GM12878 (cell line): ENCODE results near the gene ENDOD1. TPM values are rescaled to one million over a fixed set of nuclear protein-coding genes. Genes with fewer than 3 reads are reported as not detected.
A peak's percentile ranks its signal among the peaks of the same experiment; 100 is the strongest.

Source experiments
- ATAC-seq: fragments of 200-7000 bp; cut with Tn5 transposase; 3 replicates; pipeline ENCODE4 v1.9.1; 2020; ENCODE audit warnings: mild to moderate bottlenecking, moderate library complexity
- BruUV-seq: library from RNA; stranded (reverse); fragments of 400-500 nt; replicated peaks from 2 replicates; lab custom pipeline; 2021; lab: Mats Ljungman, UMichigan
- CTCF ChIA-PET: fragments of 300-600 bp; sonication (Branson Sonifier 250); formaldehyde crosslinking; extraction: SDS; loops from one replicate; lab custom pipeline; 2021; ENCODE audit warnings: inconsistent platforms; lab: Yijun Ruan, JAX
- POLR2A ChIA-PET: fragments of 350-600 bp; formaldehyde crosslinking; extraction: SDS; loops from one replicate; lab custom pipeline; 2021; ENCODE audit warnings: inconsistent platforms; lab: Charles Lee
- RAD21 ChIA-PET: fragments of 300-600 bp; sonication (Branson Sonifier 250); formaldehyde crosslinking; loops from one replicate; lab custom pipeline; 2023; ENCODE audit warnings: antibody characterized with exemption; ENCODE audit not compliant: unreplicated experiment; lab: Charles Lee
- SMC1A ChIA-PET: fragments of 300-600 bp; sonication (Branson Sonifier 250); formaldehyde crosslinking; loops from one replicate; lab custom pipeline; 2023; ENCODE audit not compliant: unreplicated experiment, uncharacterized antibody; lab: Charles Lee
- DNase-seq: peaks from one replicate; pipeline ENCODE4 v3.0.0-alpha.2; 2011; ENCODE audit warnings: low read depth, low spot score
- FAIRE-seq: peaks from 3 replicates; lab custom pipeline; 2011; peaks lifted over from hg19 to GRCh38; lab: Jason Lieb, UNC
- H2AFZ ChIP-seq: 2 replicates; pipeline ENCODE4 v1.6.0; 2011; ENCODE audit warnings: low read depth, low read length, control low read depth; ENCODE audit not compliant: control insufficient read depth
- H3K27ac ChIP-seq: 2 replicates; pipeline ENCODE4 v1.5.1; 2011; ENCODE audit warnings: control low read depth; ENCODE audit not compliant: control insufficient read depth, insufficient read depth
- H3K27me3 ChIP-seq, 2 experiments: replicated peaks in 1 of 2; 2 replicates each; pipeline versions ENCODE4 v1.6.0 to v1.6.1; 2011; ENCODE audit warnings: low read length in 1 of 2; ENCODE audit not compliant: control insufficient read depth in 2 of 2, insufficient read depth in 2 of 2
- H3K36me3 ChIP-seq, 2 experiments: 2 replicates each; pipeline ENCODE4 v1.5.1; 2011; ENCODE audit warnings: low read length in 1 of 2; ENCODE audit not compliant: control insufficient read depth in 2 of 2, insufficient read depth in 2 of 2
- H3K4me1 ChIP-seq: 2 replicates; pipeline ENCODE4 v1.6.1; 2011; ENCODE audit warnings: mild to moderate bottlenecking, low read length, moderate library complexity, mixed read lengths; ENCODE audit not compliant: control insufficient read depth, insufficient read depth
- H3K4me2 ChIP-seq: 2 replicates; pipeline ENCODE4 v1.6.0; 2011; ENCODE audit warnings: control low read depth; ENCODE audit not compliant: control insufficient read depth, insufficient read depth
- H3K4me3 ChIP-seq: fragments of 200-600 bp; sonication (generic); 2 replicates; pipeline ENCODE4 v1.5.1; 2016
- H3K79me2 ChIP-seq: 2 replicates; pipeline ENCODE4 v1.6.0; 2011; ENCODE audit warnings: low read length; ENCODE audit not compliant: control insufficient read depth, insufficient read depth
- H3K9ac ChIP-seq: 2 replicates; pipeline ENCODE4 v1.8.0; 2011; ENCODE audit warnings: low read length, control low read depth, mixed read lengths; ENCODE audit not compliant: control insufficient read depth, insufficient read depth
- H3K9me3 ChIP-seq: replicated peaks from 3 replicates; pipeline ENCODE4 v1.5.1; 2011; ENCODE audit warnings: mild to moderate bottlenecking, low read length; ENCODE audit not compliant: control insufficient read depth, insufficient read depth
- H4K20me1 ChIP-seq: 2 replicates; pipeline ENCODE4 v1.6.0; 2011; ENCODE audit not compliant: control insufficient read depth, insufficient read depth
- MTA2 ChIP-seq: fragments of 450-650 bp; IDR thresholded peaks from 2 replicates; pipeline ENCODE4 v1.6.1; 2016; ENCODE audit warnings: low read depth, mild to moderate bottlenecking, moderate library complexity
- NFYA ChIP-seq: IDR thresholded peaks from 2 replicates; pipeline ENCODE4 v1.6.1; 2011; ENCODE audit warnings: low read depth, mild to moderate bottlenecking, low read length, improper control_type of control experiment, borderline replicate concordance
- POLR2A ChIP-seq: IDR thresholded peaks from 2 replicates; pipeline ENCODE4 v1.6.1; 2011; ENCODE audit warnings: low read depth, mild to moderate bottlenecking, low read length
- POU2F2 ChIP-seq: IDR thresholded peaks from 3 replicates; pipeline ENCODE4 v1.6.1; 2011; ENCODE audit warnings: low read depth, mild to moderate bottlenecking, low read length, borderline replicate concordance
- STAT3 ChIP-seq: IDR thresholded peaks from 2 replicates; pipeline ENCODE4 v1.6.1; 2011; ENCODE audit warnings: low read depth, low read length, improper control_type of control experiment
- TCF7 ChIP-seq: IDR thresholded peaks from 2 replicates; pipeline ENCODE4 v1.6.1; 2014; ENCODE audit warnings: antibody characterized with exemption, borderline replicate concordance
- WGBS: methylation state at CpG from one replicate; pipeline ENCODE4 v1.1.6; 2016; ENCODE audit warnings: low lambda C conversion rate; ENCODE audit not compliant: insufficient replicate concordance, insufficient coverage; ENCODE audit errors: missing lambda C conversion rate; 5-methylcytosine and 5-hydroxymethylcytosine counted together
- in situ Hi-C: fragments of 300-500 bp; cut with MboI; formaldehyde crosslinking; loops from 9 replicates; pipeline ENCODE4 v1.14.3; 2018; ENCODE audit warnings: mixed read lengths
- intact Hi-C: fragments of 100-400 bp; cut with micrococcal nuclease; formaldehyde crosslinking; loops from one replicate; pipeline ENCODE4 v1.14.2; 2022; ENCODE audit not compliant: unreplicated experiment
- polyA plus RNA-seq, 11 experiments: library from polyadenylated mRNA; depleted of rRNA in 4 of 11; unstranded in 6 of 11; stranded (reverse) in 5 of 11; fragments of >200 nt; fragmentation: Nextera tagmentation in 4 of 11; fragmentation: Illumina TruSeq in 1 of 11; extraction: Ambion mirVana in 4 of 11; extraction: Trizol in 1 of 11; gene quantifications; 1 replicate in 1 of 11; 2 replicates in 10 of 11; pipeline versions ENCODE4 v1.2.1 to v1.2.3, GENCODE V29; 2011 to 2016; ENCODE audit warnings: inconsistent platforms in 2 of 11, missing spikeins in 2 of 11, low read depth in 1 of 11
- total RNA-seq, 4 experiments: library from RNA; depleted of rRNA in 3 of 4; stranded (reverse); fragments of >200 nt in 3 of 4; fragmentation: Illumina TruSeq in 1 of 4; extraction: Trizol in 1 of 4; gene quantifications; 2 replicates each; pipeline versions ENCODE4 v1.2.1 to v1.2.3, GENCODE V29; 2013 to 2021
- TF ChIP-seq, protein P1 (sequence below): fragments of 450-650 bp; IDR thresholded peaks from 2 replicates; pipeline ENCODE4 v1.6.1; 2017; ENCODE audit warnings: mild to moderate bottlenecking, moderate library complexity
- TF ChIP-seq, protein P2 (sequence below): fragments of 450-650 bp; IDR thresholded peaks from 2 replicates; pipeline ENCODE4 v1.6.1; 2016; ENCODE audit warnings: mild to moderate bottlenecking
- TF ChIP-seq, protein P3 (sequence below): fragments of 450-650 bp; IDR thresholded peaks from 2 replicates; pipeline ENCODE4 v1.6.1; 2016; ENCODE audit warnings: mild to moderate bottlenecking, moderate library complexity, borderline replicate concordance
- TF ChIP-seq, protein P4 (sequence below): IDR thresholded peaks from 2 replicates; pipeline ENCODE4 v1.6.1; 2012; ENCODE audit warnings: low read length, inconsistent platforms

ENDOD1 gene
- total and polyA plus RNA-seq, 10 of the 15 experiments (the other 5 are each of a cell fraction or from before 2014, with no cell fraction given): 6.0 to 30.0 (median 12.1) TPM

DNA sequence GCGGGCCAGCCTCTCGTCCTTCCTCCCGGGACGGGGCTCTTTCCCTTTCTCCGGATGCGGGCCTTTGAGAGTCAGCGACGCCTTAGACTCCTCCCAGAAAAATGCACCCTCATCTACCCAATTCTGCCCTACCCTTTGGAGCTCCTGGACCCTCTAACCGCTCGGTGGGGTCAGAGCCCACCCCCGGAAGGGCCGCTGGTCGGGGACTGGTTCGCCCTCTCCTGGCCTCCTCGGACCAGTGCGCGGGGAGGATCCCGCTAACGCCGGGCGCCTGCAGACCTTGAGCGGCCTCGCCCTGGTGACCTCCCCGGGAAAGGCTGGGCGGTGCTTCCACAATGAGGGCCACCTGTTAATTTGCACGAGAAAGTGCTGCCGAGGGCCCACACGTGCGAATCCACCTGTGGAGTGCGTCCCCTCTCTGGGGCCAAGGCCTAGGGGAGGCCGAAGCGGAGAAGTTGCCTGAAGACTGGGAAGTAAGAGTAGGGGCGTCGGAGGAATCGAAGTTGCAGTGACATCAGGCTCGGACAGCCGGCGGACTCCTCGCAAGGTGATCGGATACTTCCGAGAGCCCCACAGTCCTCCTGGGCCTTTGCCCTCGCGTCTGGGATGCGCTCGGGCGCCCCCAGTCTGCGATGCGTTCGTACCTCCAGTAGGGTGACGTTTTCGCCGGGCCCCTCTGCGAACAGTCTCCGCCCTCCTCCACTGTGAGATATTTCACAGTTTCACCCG, 61.5 kb downstream of the ENDOD1 start:
- intact Hi-C loops: loop anchor here (1.0 to 5.0 kb wide), 10 partner anchors 62 to 1276 kb away; partner anchors contain the start of genes ENDOD1 and MTMR2
- H4K20me1 ChIP-seq: no peaks in the 10 kb centered on the region
- peak overlapping the region; percentile 61 for H3K9ac ChIP-seq
- no peaks in the 10 kb centered on the region for H3K9me3 ChIP-seq
- RAD21 ChIA-PET: interaction anchor here (0.7 to 16.6 kb wide), 25 partner anchors 9 to 1274 kb away, joined by 3 to 425 read pairs (median 4); partner anchors contain the start of genes ENDOD1, MAML2, SESN3 and SRSF8
- ATAC-seq: peak; percentile 89
- H3K36me3 ChIP-seq: no peaks in the 10 kb centered on the region
- peak overlapping the region; percentile 89 for H2AFZ ChIP-seq
- POLR2A ChIA-PET: interaction anchor here (0.9 to 4.4 kb wide), 8 partner anchors 52 to 610 kb away, joined by 3 to 20 read pairs (median 6); partner anchors contain the start of gene SESN3
- peak; percentile 97 for FAIRE-seq
- H3K4me2 ChIP-seq: peak overlapping the region; percentile 93
- CTCF ChIA-PET: interaction anchor here (0.7 to 24.1 kb wide), 47 partner anchors 8 to 1313 kb away, joined by 3 to 590 read pairs (median 5); partner anchors contain the start of genes CEP57, ENDOD1, FAM76B and SESN3
- SMC1A ChIA-PET: interaction anchor here (0.8 to 12.5 kb wide), 24 partner anchors 12 to 698 kb away, joined by 3 to 474 read pairs (median 4); partner anchors contain the start of genes SESN3 and SRSF8
- peak overlapping the region; percentile 56 for H3K27ac ChIP-seq
- 1% methylated on average over 54 of the region's 55 CpGs for WGBS
- peak overlapping the region; percentile 80 for H3K4me3 ChIP-seq
- H3K4me1 ChIP-seq: peaks cover 2% of the 10 kb centered on the region; the same call in 1 of the 2 replicates
- TSS peak; percentile 86 for BruUV-seq
- H3K27me3 ChIP-seq: no peaks in the 10 kb centered on the region
- DNase-seq: peak; percentile 77
- H3K79me2 ChIP-seq: no peaks in the 10 kb centered on the region
- in situ Hi-C loops: loop anchor here (5.0 kb wide), 3 partner anchors 556 to 1276 kb away; no protein-coding TSS in a partner anchor
- peak; percentile 53 for TF ChIP-seq MTA2
- TF ChIP-seq POU2F2: no peak
- no peak for TF ChIP-seq STAT3
- TF ChIP-seq NFYA: no peak
- TF ChIP-seq, protein P1, sequence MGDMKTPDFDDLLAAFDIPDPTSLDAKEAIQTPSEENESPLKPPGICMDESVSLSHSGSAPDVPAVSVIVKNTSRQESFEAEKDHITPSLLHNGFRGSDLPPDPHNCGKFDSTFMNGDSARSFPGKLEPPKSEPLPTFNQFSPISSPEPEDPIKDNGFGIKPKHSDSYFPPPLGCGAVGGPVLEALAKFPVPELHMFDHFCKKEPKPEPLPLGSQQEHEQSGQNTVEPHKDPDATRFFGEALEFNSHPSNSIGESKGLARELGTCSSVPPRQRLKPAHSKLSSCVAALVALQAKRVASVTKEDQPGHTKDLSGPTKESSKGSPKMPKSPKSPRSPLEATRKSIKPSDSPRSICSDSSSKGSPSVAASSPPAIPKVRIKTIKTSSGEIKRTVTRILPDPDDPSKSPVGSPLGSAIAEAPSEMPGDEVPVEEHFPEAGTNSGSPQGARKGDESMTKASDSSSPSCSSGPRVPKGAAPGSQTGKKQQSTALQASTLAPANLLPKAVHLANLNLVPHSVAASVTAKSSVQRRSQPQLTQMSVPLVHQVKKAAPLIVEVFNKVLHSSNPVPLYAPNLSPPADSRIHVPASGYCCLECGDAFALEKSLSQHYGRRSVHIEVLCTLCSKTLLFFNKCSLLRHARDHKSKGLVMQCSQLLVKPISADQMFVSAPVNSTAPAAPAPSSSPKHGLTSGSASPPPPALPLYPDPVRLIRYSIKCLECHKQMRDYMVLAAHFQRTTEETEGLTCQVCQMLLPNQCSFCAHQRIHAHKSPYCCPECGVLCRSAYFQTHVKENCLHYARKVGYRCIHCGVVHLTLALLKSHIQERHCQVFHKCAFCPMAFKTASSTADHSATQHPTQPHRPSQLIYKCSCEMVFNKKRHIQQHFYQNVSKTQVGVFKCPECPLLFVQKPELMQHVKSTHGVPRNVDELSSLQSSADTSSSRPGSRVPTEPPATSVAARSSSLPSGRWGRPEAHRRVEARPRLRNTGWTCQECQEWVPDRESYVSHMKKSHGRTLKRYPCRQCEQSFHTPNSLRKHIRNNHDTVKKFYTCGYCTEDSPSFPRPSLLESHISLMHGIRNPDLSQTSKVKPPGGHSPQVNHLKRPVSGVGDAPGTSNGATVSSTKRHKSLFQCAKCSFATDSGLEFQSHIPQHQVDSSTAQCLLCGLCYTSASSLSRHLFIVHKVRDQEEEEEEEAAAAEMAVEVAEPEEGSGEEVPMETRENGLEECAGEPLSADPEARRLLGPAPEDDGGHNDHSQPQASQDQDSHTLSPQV: no peak
- peak; percentile 75 for TF ChIP-seq POLR2A
- TF ChIP-seq, protein P2, sequence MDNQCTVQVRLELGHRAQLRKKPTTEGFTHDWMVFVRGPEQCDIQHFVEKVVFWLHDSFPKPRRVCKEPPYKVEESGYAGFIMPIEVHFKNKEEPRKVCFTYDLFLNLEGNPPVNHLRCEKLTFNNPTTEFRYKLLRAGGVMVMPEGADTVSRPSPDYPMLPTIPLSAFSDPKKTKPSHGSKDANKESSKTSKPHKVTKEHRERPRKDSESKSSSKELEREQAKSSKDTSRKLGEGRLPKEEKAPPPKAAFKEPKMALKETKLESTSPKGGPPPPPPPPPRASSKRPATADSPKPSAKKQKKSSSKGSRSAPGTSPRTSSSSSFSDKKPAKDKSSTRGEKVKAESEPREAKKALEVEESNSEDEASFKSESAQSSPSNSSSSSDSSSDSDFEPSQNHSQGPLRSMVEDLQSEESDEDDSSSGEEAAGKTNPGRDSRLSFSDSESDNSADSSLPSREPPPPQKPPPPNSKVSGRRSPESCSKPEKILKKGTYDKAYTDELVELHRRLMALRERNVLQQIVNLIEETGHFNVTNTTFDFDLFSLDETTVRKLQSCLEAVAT: 0 out of 2 replicates have a peak, but pooled peaks have one; percentile 70
- TF ChIP-seq, protein P3, sequence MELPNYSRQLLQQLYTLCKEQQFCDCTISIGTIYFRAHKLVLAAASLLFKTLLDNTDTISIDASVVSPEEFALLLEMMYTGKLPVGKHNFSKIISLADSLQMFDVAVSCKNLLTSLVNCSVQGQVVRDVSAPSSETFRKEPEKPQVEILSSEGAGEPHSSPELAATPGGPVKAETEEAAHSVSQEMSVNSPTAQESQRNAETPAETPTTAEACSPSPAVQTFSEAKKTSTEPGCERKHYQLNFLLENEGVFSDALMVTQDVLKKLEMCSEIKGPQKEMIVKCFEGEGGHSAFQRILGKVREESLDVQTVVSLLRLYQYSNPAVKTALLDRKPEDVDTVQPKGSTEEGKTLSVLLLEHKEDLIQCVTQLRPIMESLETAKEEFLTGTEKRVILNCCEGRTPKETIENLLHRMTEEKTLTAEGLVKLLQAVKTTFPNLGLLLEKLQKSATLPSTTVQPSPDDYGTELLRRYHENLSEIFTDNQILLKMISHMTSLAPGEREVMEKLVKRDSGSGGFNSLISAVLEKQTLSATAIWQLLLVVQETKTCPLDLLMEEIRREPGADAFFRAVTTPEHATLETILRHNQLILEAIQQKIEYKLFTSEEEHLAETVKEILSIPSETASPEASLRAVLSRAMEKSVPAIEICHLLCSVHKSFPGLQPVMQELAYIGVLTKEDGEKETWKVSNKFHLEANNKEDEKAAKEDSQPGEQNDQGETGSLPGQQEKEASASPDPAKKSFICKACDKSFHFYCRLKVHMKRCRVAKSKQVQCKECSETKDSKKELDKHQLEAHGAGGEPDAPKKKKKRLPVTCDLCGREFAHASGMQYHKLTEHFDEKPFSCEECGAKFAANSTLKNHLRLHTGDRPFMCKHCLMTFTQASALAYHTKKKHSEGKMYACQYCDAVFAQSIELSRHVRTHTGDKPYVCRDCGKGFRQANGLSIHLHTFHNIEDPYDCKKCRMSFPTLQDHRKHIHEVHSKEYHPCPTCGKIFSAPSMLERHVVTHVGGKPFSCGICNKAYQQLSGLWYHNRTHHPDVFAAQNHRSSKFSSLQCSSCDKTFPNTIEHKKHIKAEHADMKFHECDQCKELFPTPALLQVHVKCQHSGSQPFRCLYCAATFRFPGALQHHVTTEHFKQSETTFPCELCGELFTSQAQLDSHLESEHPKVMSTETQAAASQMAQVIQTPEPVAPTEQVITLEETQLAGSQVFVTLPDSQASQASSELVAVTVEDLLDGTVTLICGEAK: peak; percentile 28; the same call in 1 of the 2 replicates
- no peak for TF ChIP-seq TCF7
- TF ChIP-seq, protein P4, sequence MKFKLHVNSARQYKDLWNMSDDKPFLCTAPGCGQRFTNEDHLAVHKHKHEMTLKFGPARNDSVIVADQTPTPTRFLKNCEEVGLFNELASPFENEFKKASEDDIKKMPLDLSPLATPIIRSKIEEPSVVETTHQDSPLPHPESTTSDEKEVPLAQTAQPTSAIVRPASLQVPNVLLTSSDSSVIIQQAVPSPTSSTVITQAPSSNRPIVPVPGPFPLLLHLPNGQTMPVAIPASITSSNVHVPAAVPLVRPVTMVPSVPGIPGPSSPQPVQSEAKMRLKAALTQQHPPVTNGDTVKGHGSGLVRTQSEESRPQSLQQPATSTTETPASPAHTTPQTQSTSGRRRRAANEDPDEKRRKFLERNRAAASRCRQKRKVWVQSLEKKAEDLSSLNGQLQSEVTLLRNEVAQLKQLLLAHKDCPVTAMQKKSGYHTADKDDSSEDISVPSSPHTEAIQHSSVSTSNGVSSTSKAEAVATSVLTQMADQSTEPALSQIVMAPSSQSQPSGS: no peak
